Osteocyte (in vitro differentiated cells): ENCODE results near the gene ALK. TPM values are rescaled to one million over a fixed set of nuclear protein-coding genes. Genes with fewer than 3 reads are reported as not detected.

Experiments used
- DNase-seq: peaks from one replicate; pipeline ENCODE4 v3.0.0; 2021; ENCODE audit warnings: mixed read lengths; ENCODE audit not compliant: unreplicated experiment; ENCODE audit errors: extremely low spot score
- H3K27ac Mint-ChIP-seq: one replicate; pipeline ENCODE4 v1.8.0; 2021; ENCODE audit warnings: mild to moderate bottlenecking, mixed read lengths; ENCODE audit not compliant: unreplicated experiment
- H3K27me3 Mint-ChIP-seq: one replicate; pipeline ENCODE4 v1.8.0; 2021; ENCODE audit warnings: mixed read lengths; ENCODE audit not compliant: unreplicated experiment
- H3K36me3 Mint-ChIP-seq: one replicate; pipeline ENCODE4 v1.8.0; 2021; ENCODE audit warnings: mixed read lengths; ENCODE audit not compliant: unreplicated experiment
- H3K4me1 Mint-ChIP-seq: one replicate; pipeline ENCODE4 v1.8.0; 2021; ENCODE audit warnings: mixed read lengths; ENCODE audit not compliant: unreplicated experiment
- H3K4me3 Mint-ChIP-seq: one replicate; pipeline ENCODE4 v1.8.0; 2021; ENCODE audit warnings: mild to moderate bottlenecking, moderate library complexity, mixed read lengths; ENCODE audit not compliant: unreplicated experiment
- H3K9me3 Mint-ChIP-seq: one replicate; pipeline ENCODE4 v1.8.0; 2021; ENCODE audit warnings: mixed read lengths; ENCODE audit not compliant: unreplicated experiment
- CTCF ChIP-seq: fragments of 200-600 bp; sonication (generic); IDR thresholded peaks from 2 replicates; pipeline ENCODE4 v1.5.0; 2021; ENCODE audit warnings: antibody characterized with exemption, mild to moderate bottlenecking, moderate library complexity
- total RNA-seq: library from RNA; stranded (reverse); gene quantifications from 2 replicates; pipeline ENCODE4 v1.2.1, GENCODE V29; 2021

The ALK gene
- total RNA-seq, 1 donor from 2014 or later = not detected

- Mint-ChIP-seq H3K27me3 (no peaks in the 10 kb centered on the region), H3K27ac (no peak overlapping the region), H3K9me3 (no peaks in the 10 kb centered on the region), H3K4me3 (no peak overlapping the region), H3K36me3 (peaks cover 8% of the 10 kb centered on the region), H3K4me1 (peaks cover 7% of the 10 kb centered on the region)
- no peak for DNase-seq
- no peak for TF ChIP-seq CTCF
Observed at GRCh38 chr2:29187926-29188325, 733.5 kb downstream of the ALK start.

- Mint-ChIP-seq H3K36me3 (peaks cover 15% of the 10 kb centered on the region), H3K9me3 (no peaks in the 10 kb centered on the region), H3K4me1 (peaks cover 2% of the 10 kb centered on the region), H3K27me3 (no peaks in the 10 kb centered on the region), H3K27ac (no peak overlapping the region), H3K4me3 (no peak overlapping the region)
- no peak for DNase-seq
- no peak for TF ChIP-seq CTCF
Observed at GRCh38 chr2:29186817-29187216, 734.6 kb downstream of the ALK start.

- H3K27ac Mint-ChIP-seq = no peak overlapping the region
Observed at GRCh38 chr2:29184531-29184930, 736.9 kb downstream of the ALK start.

GRCh38 chr2:29182920-29183319 lies 738.5 kb downstream of the ALK start:
- H3K27ac Mint-ChIP-seq = no peak overlapping the region
- peaks cover 2% of the 10 kb centered on the region for H3K4me1 Mint-ChIP-seq
- DNase-seq = no peak
- no peaks in the 10 kb centered on the region for H3K27me3 Mint-ChIP-seq
- no peak for TF ChIP-seq CTCF
- peaks cover 19% of the 10 kb centered on the region for H3K36me3 Mint-ChIP-seq
- no peak overlapping the region for H3K4me3 Mint-ChIP-seq
- H3K9me3 Mint-ChIP-seq = no peaks in the 10 kb centered on the region

More at GRCh38 chr2:29184531-29184930, 736.9 kb downstream of the ALK start:
- TF ChIP-seq CTCF = no peak
- Mint-ChIP-seq H3K27me3 (no peaks in the 10 kb centered on the region), H3K4me1 (peaks cover 2% of the 10 kb centered on the region), H3K4me3 (no peak overlapping the region), H3K36me3 (peaks cover 21% of the 10 kb centered on the region), H3K9me3 (no peaks in the 10 kb centered on the region)
- DNase-seq = no peak

DNA sequence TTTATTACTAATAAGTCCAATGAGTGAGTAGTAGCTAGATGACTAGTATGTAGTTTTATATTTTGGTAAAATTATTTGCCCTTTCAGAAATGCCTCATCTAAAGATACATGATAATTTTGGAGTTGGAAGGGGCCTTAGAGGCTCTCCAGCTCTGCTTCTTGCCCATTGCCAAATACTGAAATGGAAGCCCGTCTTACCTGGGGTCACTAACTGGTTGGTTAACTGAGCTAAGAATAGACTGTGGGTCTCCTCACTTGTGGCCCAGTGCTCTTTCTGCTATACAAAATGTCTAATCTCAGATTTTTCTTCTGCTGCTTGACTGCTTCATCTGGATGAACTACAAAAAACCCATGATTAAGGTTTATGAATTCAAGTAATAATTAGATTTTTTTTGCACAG lies 739.1 kb downstream of the ALK start:
- no peak for DNase-seq
- TF ChIP-seq CTCF = no peak
- Mint-ChIP-seq H3K27ac (no peak overlapping the region), H3K36me3 (peaks cover 19% of the 10 kb centered on the region), H3K4me1 (peaks cover 2% of the 10 kb centered on the region), H3K9me3 (no peaks in the 10 kb centered on the region), H3K4me3 (no peak overlapping the region), H3K27me3 (no peaks in the 10 kb centered on the region)
